ENCODE results near the gene TGFBR3.

DNA sequence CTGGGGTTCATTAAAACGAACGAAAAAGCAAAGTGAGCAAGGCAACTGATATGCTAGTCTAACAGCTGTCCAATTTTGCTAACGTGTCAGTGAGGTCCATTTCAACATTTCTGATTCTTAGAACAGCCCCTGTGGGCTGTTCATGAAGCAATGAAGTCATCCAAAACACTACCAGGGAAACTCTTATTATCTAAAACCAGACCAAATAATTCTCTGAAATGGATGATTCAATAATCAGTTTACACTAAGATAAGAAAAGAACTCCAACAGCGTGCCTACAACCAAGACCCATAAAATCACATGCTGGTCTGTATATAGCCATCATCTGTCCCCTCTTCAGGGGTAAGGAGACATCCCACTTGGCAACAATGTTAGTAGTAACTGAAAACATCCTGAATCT lies 122.7 kb downstream of the TGFBR3 start:
- TF ChIP-seq POLR2A (IDR thresholded peaks at IDR 0.05) (no peak), EP300 (IDR thresholded peaks at IDR 0.05) (no peak), POLR2AphosphoS5 (IDR thresholded peaks at IDR 0.05) (no peak)
- TF ChIP-seq, protein P1, sequence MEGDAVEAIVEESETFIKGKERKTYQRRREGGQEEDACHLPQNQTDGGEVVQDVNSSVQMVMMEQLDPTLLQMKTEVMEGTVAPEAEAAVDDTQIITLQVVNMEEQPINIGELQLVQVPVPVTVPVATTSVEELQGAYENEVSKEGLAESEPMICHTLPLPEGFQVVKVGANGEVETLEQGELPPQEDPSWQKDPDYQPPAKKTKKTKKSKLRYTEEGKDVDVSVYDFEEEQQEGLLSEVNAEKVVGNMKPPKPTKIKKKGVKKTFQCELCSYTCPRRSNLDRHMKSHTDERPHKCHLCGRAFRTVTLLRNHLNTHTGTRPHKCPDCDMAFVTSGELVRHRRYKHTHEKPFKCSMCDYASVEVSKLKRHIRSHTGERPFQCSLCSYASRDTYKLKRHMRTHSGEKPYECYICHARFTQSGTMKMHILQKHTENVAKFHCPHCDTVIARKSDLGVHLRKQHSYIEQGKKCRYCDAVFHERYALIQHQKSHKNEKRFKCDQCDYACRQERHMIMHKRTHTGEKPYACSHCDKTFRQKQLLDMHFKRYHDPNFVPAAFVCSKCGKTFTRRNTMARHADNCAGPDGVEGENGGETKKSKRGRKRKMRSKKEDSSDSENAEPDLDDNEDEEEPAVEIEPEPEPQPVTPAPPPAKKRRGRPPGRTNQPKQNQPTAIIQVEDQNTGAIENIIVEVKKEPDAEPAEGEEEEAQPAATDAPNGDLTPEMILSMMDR (IDR thresholded peaks at IDR 0.05) = no peak

Measured in stomach (tissue), 4 donors.